IMR-90 (cell line): ENCODE data around the gene MAGED2.
"Not testable (repeated sequence)": the region's sequence is repeated elsewhere in the genome, so short reads cannot be mapped to it uniquely, and the experiment has no call there.

Experiments used
- CEBPB ChIP-seq: IDR thresholded peaks from 2 replicates; pipeline ENCODE4 v1.6.1; 2012; ENCODE audit warnings: low read depth, low read length, improper control_type of control experiment
- CHD1 ChIP-seq: IDR thresholded peaks from 2 replicates; pipeline ENCODE4 v1.6.1; 2012; ENCODE audit warnings: low read depth, low read length, improper control_type of control experiment
- MAFK ChIP-seq: IDR thresholded peaks from 2 replicates; pipeline ENCODE4 v1.6.1; 2012; ENCODE audit warnings: low read depth, low read length, improper control_type of control experiment
- MAZ ChIP-seq: IDR thresholded peaks from 2 replicates; pipeline ENCODE4 v1.6.1; 2012; ENCODE audit warnings: low read depth, mild to moderate bottlenecking, low read length, improper control_type of control experiment, moderate library complexity, borderline replicate concordance
- MXI1 ChIP-seq: IDR thresholded peaks from 2 replicates; pipeline ENCODE4 v1.6.1; 2012; ENCODE audit warnings: low read depth, mild to moderate bottlenecking, low read length, moderate library complexity, borderline replicate concordance
- NFE2L2 ChIP-seq: fragments of 150-350 bp; IDR thresholded peaks from 2 replicates; pipeline ENCODE4 v1.6.1; 2016; ENCODE audit warnings: low read depth, mild to moderate bottlenecking, low read length
- POLR2A ChIP-seq: IDR thresholded peaks from 2 replicates; pipeline ENCODE4 v1.6.1; 2012; ENCODE audit warnings: mild to moderate bottlenecking, low read depth, low read length
- RAD21 ChIP-seq: IDR thresholded peaks from 2 replicates; pipeline ENCODE4 v1.6.1; 2012; ENCODE audit warnings: low read length, improper control_type of control experiment
- RCOR1 ChIP-seq: IDR thresholded peaks from 2 replicates; pipeline ENCODE4 v1.6.1; 2012; ENCODE audit warnings: mild to moderate bottlenecking, low read length, improper control_type of control experiment; ENCODE audit not compliant: insufficient replicate concordance
- RFX5 ChIP-seq: IDR thresholded peaks from 2 replicates; pipeline ENCODE4 v1.8.0; 2012; ENCODE audit warnings: low read depth, mild to moderate bottlenecking, low read length, moderate library complexity
- SMC3 ChIP-seq: fragments of 150-350 bp; IDR thresholded peaks from 2 replicates; pipeline ENCODE4 v1.6.1; 2016; ENCODE audit warnings: low read depth, mild to moderate bottlenecking, antibody characterized with exemption, low read length, moderate library complexity
- TF ChIP-seq, protein P1 (sequence below): conservative IDR thresholded peaks from 2 replicates; pipeline ENCODE4 v1.5.1; 2012; ENCODE audit warnings: mild to moderate bottlenecking, low read depth, low read length, improper control_type of control experiment
- TF ChIP-seq, protein P2 (sequence below): fragments of 150-350 bp; IDR thresholded peaks from 2 replicates; pipeline ENCODE4 v1.6.1; 2016; ENCODE audit warnings: low read depth, mild to moderate bottlenecking, low read length, moderate library complexity, borderline replicate concordance
- TF ChIP-seq, protein P3 (sequence below): fragments of 150-350 bp; IDR thresholded peaks from 2 replicates; pipeline ENCODE4 v1.6.1; 2017; ENCODE audit warnings: mild to moderate bottlenecking, antibody characterized with exemption, low read length, low read depth

DNA sequence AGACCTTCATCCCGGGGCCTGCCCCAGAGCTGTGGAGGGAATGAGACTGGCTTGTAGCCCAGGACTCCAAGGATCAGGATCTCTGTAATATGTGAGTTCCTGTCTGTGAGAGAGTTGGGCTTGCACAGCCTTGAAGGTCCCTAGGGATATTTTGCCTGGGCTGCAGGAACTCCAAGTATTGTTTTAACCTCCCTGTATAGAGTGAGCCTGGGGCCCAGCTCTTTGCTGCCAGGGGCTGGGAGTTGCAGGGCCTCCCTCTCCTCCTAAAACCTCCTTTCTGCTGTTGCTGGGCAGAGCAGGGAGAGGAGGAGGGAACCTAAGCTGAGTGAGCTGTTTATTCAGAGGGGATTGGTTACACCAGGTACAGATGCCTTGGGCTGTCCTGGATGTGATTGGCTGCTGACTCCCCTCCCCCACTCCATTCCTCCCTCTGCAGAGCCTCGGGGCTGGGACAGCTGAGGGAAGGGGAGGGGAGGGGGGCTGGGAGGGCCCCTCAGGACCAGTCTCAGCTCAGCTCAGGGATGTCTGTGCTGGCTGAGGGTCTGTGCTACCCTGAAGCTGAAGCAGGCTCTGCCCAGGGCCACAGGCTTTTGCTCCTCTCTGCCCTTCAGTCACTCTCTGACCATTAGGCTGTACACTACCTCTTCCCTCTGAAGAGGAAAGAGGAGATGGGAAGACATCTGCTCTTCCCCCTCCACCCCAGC lies 33.0 kb upstream of the MAGED2 start:
- TF ChIP-seq RAD21, CEBPB, MXI1, POLR2A, MAFK, NFE2L2, CHD1, RFX5, MAZ, RCOR1, SMC3: not testable (repeated sequence)
- TF ChIP-seq, protein P1, sequence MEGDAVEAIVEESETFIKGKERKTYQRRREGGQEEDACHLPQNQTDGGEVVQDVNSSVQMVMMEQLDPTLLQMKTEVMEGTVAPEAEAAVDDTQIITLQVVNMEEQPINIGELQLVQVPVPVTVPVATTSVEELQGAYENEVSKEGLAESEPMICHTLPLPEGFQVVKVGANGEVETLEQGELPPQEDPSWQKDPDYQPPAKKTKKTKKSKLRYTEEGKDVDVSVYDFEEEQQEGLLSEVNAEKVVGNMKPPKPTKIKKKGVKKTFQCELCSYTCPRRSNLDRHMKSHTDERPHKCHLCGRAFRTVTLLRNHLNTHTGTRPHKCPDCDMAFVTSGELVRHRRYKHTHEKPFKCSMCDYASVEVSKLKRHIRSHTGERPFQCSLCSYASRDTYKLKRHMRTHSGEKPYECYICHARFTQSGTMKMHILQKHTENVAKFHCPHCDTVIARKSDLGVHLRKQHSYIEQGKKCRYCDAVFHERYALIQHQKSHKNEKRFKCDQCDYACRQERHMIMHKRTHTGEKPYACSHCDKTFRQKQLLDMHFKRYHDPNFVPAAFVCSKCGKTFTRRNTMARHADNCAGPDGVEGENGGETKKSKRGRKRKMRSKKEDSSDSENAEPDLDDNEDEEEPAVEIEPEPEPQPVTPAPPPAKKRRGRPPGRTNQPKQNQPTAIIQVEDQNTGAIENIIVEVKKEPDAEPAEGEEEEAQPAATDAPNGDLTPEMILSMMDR = not testable (repeated sequence)
- TF ChIP-seq, protein P2, sequence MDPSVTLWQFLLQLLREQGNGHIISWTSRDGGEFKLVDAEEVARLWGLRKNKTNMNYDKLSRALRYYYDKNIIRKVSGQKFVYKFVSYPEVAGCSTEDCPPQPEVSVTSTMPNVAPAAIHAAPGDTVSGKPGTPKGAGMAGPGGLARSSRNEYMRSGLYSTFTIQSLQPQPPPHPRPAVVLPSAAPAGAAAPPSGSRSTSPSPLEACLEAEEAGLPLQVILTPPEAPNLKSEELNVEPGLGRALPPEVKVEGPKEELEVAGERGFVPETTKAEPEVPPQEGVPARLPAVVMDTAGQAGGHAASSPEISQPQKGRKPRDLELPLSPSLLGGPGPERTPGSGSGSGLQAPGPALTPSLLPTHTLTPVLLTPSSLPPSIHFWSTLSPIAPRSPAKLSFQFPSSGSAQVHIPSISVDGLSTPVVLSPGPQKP = not testable (repeated sequence)
- TF ChIP-seq, protein P3, sequence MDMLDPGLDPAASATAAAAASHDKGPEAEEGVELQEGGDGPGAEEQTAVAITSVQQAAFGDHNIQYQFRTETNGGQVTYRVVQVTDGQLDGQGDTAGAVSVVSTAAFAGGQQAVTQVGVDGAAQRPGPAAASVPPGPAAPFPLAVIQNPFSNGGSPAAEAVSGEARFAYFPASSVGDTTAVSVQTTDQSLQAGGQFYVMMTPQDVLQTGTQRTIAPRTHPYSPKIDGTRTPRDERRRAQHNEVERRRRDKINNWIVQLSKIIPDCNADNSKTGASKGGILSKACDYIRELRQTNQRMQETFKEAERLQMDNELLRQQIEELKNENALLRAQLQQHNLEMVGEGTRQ = not testable (repeated sequence)
